HG03558 (cell line): ENCODE measurements around the gene CRB2.
"Not testable (repeated sequence)": the region's sequence is repeated elsewhere in the genome, so short reads cannot be mapped to it uniquely, and the experiment has no call there.

Experiments
- ATAC-seq: cut with Tn5 transposase; IDR thresholded peaks from one replicate; pipeline ENCODE4 v1.9.1; 2021; ENCODE audit warnings: moderate number of reproducible peaks; ENCODE audit not compliant: unreplicated experiment; ENCODE audit errors: extremely low read depth

CRB2 gene

DNA sequence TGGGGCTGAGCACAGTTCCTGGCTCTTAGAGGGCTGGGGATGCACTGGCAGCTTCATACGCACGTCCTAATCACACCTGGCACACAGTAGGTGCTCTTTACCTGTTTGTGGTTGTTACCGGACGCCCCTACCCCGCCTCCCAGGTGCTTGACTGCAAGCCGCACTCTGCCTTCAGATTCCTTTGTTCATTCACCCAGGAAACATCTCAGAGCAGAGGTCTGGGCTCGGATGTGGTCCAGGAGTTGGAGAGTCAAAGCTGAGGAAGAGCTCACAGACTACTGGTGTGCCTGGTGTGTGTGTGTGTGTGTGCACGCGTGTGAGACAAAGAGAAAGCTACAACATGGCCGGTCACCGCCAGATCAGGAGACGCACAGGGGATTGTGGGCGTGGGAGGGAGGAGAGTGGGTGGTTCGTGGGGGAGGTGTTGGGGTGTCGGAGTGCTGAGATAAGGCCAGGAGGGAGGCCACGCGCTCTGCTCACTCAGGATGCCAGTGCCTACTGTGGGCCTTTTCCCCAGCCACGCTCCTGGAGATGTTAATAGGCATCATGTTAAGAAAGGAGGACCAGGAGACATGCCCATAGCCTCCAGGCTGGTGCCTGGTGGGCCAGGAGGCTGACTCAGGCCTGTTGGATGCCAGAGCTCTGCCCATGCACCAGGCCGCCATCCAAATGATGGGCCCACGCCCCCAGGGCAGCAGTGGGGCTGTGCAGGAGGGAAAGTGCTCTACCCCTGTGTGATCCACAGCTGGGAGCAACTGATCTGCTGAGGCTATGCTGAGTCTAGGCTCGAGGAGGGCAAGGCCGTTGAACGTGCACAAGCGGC lies 39.9 kb downstream of the CRB2 start:
- no peak for ATAC-seq

- ATAC-seq = no peak
Measured at GRCh38 chr9:123397975-123398374, 42.0 kb downstream of the CRB2 start.

GRCh38 chr9:123398938-123399337 lies 42.9 kb downstream of the CRB2 start:
- ATAC-seq = not testable (repeated sequence)

- no peak for ATAC-seq
Measured at GRCh38 chr9:123399803-123400378, 43.9 kb downstream of the CRB2 start.

- no peak for ATAC-seq
Measured at GRCh38 chr9:123400926-123401503, 45.0 kb downstream of the CRB2 start.

GRCh38 chr9:123401879-123402513 lies 46.0 kb downstream of the CRB2 start:
- no peak for ATAC-seq

DNA sequence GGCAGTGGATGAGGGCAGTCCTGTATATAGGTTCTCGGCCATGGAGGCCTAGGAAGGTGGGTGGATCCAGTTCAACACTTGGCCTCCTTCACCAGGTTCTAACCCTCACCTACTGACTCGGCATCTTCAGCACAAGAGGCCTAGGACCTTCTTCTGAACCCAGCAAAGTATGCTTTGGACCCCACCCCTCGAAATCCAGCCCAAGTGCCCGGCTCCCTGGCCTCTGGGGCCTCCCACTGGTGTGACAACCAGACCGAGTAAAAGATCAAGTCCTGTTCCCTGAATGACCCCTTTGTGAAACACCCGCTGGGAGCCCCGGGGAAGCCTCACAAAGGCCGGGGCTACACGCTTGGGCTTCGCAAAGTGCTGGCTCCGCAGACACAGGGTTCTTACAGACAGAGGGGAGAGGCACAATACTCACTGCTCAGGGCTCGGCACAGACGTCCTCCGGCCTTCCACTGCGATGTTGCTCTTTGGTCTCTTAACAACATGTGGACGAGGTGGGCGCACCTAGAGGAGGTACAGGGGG lies 47.0 kb downstream of the CRB2 start:
- no peak for ATAC-seq

- no peak for ATAC-seq
Measured at GRCh38 chr9:123406016-123406415, 50.0 kb downstream of the CRB2 start.

DNA sequence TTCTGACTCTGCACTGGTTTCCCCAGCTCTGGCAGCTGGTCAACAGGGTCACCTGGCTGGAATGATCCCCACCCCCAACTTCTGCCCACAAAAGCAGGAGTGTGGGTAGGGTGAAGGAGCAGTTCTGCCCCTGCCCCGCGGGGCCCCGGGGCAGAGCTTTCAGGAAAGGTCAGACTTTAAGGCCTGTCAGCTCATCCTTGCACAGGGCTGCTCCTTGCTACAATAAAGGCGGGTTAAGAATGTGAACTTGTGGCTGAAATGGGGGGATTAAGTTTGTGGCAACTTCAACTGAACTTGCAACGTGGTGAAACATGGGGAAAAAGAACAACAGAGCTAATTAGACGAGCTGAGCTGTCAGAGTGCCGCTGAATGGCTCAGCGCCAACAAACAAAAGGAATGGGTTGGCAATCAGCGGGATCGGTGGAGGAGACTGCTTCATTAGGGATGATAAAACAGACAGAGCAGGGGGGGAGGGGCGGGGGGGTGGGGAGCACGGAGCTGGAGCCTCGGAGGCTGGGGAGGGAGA lies 50.8 kb downstream of the CRB2 start:
- no peak for ATAC-seq

GRCh38 chr9:123407217-123407851 lies 51.3 kb downstream of the CRB2 start:
- no peak for ATAC-seq

DNA sequence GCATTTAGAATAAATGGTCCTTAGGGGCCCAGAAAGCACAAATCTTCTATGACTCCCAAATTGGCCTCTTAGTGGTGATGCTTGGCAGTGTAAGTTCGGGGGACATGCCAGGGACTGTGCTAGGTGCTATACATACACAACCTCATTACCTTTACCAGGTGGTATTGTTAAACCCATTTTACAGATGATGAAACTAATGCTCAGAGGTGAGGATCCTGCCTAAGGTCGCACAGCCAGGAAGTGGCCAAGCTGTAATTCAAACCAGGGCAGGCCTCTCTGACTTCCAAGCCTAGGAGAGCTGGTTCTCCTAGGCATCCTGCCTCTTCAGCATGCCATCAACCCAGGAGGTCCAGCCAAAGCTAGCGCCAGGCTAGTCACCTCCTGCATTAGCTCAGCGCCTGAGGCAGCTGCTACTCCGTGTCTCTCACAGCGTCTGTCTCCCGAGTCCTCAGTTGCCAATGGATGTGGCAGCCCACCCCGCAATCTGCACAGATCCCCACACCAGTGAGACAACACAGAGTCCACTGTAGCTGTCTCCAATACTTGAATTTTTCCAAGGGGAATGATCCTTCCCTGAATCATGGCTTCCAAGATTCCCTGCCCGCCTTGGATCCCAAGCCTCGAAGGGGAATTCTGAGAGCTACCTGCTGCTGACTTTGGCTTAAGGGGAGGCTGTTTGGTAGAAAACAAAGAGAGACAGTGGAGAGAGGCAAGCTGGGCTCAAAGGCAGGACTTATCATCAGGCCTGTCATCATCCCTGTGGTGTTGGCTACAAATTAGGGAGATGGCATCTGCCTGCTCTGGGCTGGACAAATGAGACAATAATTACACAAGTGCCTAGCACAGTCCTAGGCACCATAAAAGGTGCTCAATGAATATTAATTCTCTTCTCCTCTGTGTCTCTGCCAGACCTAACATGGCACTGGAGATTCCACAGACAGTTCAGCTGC lies 52.6 kb downstream of the CRB2 start:
- no peak for ATAC-seq

GRCh38 chr9:123410281-123410910 lies 54.4 kb downstream of the CRB2 start:
- ATAC-seq = no peak

DNA sequence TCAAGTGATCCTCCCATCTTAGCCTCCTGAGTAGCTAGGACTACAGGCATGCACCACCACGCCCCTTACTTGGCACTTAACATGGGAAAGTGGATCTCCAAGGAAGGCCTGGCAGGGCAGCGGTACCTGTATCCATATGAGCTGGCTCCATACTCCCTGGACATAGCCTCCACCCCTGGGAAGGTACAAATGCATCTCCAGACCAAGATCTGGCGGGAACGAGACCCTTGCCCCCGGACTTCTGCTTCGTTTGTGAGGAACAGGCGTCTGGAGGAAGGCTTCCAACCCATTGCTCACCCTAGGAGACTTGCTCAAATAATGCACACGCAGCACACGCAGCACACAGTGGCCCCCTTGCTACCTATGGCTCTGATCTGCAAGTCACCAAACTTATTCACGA lies 55.2 kb downstream of the CRB2 start:
- ATAC-seq = no peak

DNA sequence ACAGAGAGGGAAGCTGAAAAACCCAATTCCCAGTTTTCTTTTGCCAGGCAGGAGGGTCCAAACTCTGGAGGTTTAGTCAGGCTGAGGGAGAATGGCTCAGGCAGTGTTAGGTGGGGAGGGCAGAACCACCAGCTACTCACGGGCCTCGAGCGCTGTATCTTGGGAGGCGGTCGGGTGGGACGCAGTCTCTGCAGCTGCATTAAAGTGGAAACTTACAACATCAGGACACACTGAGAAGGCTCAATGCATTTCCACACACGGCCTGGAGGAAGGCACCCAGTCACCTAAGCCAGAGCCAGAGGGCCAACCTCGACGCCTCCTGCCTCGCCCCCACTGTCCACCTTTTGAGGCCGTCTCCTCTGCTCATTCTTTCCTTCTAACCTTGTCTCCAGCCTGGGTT lies 55.6 kb downstream of the CRB2 start:
- no peak for ATAC-seq

DNA sequence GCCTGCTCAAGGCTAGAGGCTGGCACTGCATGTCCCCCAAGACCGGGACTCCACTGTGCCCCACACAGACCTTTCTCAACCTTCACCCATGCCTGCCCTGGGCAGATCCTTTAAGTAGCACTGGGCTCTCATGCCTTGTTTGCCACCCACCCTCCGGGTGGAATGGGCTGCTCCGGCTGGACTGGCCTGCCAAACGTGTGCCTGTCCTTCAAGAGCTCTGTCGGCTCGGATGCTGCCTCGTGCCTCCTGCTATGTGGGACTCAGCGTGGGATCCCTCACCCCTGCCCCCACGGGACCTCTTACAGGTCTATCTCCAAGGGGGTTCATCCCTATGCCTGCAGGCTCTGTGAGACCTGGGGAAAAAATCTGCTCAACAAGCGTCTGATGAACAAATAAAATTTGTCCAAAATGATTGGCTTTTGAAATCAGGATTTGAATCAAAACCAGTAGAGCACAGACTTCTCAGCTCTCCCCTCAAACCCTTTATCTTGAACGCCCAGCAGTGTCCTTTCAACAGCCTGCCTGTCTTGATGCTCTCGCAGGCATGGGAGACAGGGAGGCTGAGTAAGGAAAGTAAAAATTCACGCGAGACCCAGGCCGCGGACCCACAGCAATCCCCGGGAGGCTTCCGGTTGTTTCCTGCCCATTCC lies 56.3 kb downstream of the CRB2 start:
- no peak for ATAC-seq

DNA sequence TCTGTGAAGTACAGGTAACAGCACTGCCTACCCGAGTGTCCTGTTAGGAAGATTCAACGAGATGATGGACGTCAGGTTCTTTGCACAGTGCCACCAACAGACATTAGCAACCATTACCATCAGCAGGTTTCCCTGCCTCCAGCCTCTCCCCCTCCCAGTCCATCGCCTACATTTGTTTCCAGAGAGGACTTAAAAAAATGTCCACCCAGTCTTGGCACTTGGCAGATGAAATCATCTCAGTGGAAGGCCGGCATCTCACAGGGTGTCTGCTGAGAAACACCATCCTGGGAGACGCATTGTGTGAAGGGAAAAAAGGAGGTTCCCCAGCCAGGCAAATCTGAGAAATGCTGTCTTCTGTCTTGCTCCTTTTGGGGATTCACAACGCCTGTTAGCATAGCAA lies 58.2 kb downstream of the CRB2 start:
- no peak for ATAC-seq

- no peak for ATAC-seq
Measured at GRCh38 chr9:123414936-123415930, 59.2 kb downstream of the CRB2 start.
